Transverse colon (tissue), 4 donors: ENCODE results near the gene CDH18. TPM values are rescaled to one million over a fixed set of nuclear protein-coding genes. Genes with fewer than 3 reads are reported as not detected.

Source experiments
- DNase-seq: peaks from one replicate; pipeline ENCODE4 v3.0.0-alpha.2; 2019
- H3K27ac ChIP-seq, 4 donors: fragments of 200-600 bp; sonication (generic); 2 replicates each; pipeline ENCODE4 v1.5.1; 2016 to 2018; ENCODE audit warnings: inconsistent platforms in 4 of 4
- H3K27me3 ChIP-seq: fragments of 200-600 bp; sonication (generic); 2 replicates; pipeline ENCODE4 v1.5.1; 2017; ENCODE audit warnings: inconsistent platforms
- H3K36me3 ChIP-seq, 4 donors: fragments of 200-600 bp; sonication (generic); 2 replicates each; pipeline ENCODE4 v1.5.1; 2017 to 2019; ENCODE audit warnings: inconsistent platforms in 4 of 4
- H3K4me1 ChIP-seq, 4 donors: fragments of 200-600 bp; sonication (generic); 2 replicates each; pipeline ENCODE4 v1.5.1; 2017 to 2020; ENCODE audit warnings: inconsistent platforms in 4 of 4
- H3K4me3 ChIP-seq, 4 donors: fragments of 200-600 bp; sonication (generic); 1 replicate in 1 of 4; 2 replicates in 3 of 4; pipeline versions ENCODE4 v1.5.1 to v1.6.1; 2017 to 2019; ENCODE audit warnings: inconsistent platforms in 4 of 4
- H3K9me3 ChIP-seq, 2 donors: fragments of 200-600 bp; sonication (generic); 2 replicates each; pipeline ENCODE4 v1.5.1; 2017 to 2019; ENCODE audit warnings: inconsistent platforms in 2 of 2
- EP300 ChIP-seq: sonication (generic); formaldehyde crosslinking; IDR thresholded peaks from one replicate; pipeline ENCODE4 v1.6.1; 2017; ENCODE audit warnings: antibody characterized with exemption, low read depth
- POLR2A ChIP-seq: fragments of 450-650 bp; IDR thresholded peaks from one replicate; pipeline ENCODE4 v1.6.1; 2016; ENCODE audit warnings: antibody characterized with exemption, mild to moderate bottlenecking, moderate library complexity
- POLR2AphosphoS5 ChIP-seq, 3 donors: sonication (generic); formaldehyde crosslinking; IDR thresholded peaks; one replicate each; pipeline ENCODE4 v1.6.1; 2016; ENCODE audit warnings: antibody characterized with exemption in 3 of 3
- WGBS, 2 donors: methylation state at CpG; one replicate each; pipeline ENCODE4 v1.1.5; 2018; ENCODE audit warnings: low coverage in 1 of 2; 5-methylcytosine and 5-hydroxymethylcytosine counted together
- in situ Hi-C, 4 donors: fragments of 200-750 bp; cut with MboI; loops; one replicate each; pipeline versions ENCODE4 v1.15.0 to v1.15.1; 2017; ENCODE audit warnings: low sequenced_read_pairs in 3 of 4, low pct_ligation_motif_present in 1 of 4, low pct_unique_long_range_greater_than_20kb in 1 of 4
- intact Hi-C: fragments of 100-400 bp; cut with DNase I; formaldehyde crosslinking; loops from one replicate; pipeline ENCODE4 v1.15.1; 2023; ENCODE audit warnings: low total_unique reads
- total RNA-seq, 4 donors: library from RNA; depleted of rRNA; stranded (reverse); fragments of >200 nt; gene quantifications; one replicate each; pipeline ENCODE4 v1.1.0, GENCODE V29; 2016
- TF ChIP-seq, protein P1 (sequence below), 5 experiments: fragments of 200-600 bp in 3 of 5; fragments of 450-650 bp in 2 of 5; sonication (generic) in 3 of 5; IDR thresholded peaks; 1 replicate in 2 of 5; 2 replicates in 3 of 5; pipeline ENCODE4 v1.5.1; 2016 to 2017; ENCODE audit warnings: antibody characterized with exemption in 5 of 5, inconsistent platforms in 3 of 5, mild to moderate bottlenecking in 2 of 5, moderate library complexity in 1 of 5

The CDH18 gene
- total RNA-seq, 4 donors from 2014 or later: not detected

DNA sequence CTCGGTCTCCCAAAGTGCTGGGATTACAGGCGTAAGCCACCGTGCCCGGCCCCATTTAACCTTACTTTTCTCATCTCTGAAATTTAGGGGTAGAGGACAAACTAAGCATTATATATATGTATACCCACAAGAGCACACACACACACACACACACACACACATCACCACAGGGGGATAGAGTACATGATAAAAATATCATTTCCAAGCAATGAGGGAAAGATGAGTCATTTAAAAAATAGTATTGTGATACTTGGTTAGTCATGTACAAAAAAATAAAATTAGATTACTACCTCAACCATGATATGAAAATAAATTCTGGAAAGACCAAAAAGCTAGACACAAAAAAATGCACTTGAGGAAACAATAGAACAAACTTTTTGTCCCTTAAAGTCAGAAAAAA is 67.2 kb downstream of the CDH18 start:
- Histone ChIP-seq H3K4me1 (no peaks in the 10 kb centered on the region), H3K27me3 (no peaks in the 10 kb centered on the region), H3K36me3 (no peaks in the 10 kb centered on the region), H3K4me3 (no peak overlapping the region), H3K9me3 (no peaks in the 10 kb centered on the region), H3K27ac (no peak overlapping the region)
- TF ChIP-seq POLR2A (no peak), EP300 (no peak), POLR2AphosphoS5 (IDR thresholded peaks at IDR 0.05) (no peak)
- TF ChIP-seq, protein P1, sequence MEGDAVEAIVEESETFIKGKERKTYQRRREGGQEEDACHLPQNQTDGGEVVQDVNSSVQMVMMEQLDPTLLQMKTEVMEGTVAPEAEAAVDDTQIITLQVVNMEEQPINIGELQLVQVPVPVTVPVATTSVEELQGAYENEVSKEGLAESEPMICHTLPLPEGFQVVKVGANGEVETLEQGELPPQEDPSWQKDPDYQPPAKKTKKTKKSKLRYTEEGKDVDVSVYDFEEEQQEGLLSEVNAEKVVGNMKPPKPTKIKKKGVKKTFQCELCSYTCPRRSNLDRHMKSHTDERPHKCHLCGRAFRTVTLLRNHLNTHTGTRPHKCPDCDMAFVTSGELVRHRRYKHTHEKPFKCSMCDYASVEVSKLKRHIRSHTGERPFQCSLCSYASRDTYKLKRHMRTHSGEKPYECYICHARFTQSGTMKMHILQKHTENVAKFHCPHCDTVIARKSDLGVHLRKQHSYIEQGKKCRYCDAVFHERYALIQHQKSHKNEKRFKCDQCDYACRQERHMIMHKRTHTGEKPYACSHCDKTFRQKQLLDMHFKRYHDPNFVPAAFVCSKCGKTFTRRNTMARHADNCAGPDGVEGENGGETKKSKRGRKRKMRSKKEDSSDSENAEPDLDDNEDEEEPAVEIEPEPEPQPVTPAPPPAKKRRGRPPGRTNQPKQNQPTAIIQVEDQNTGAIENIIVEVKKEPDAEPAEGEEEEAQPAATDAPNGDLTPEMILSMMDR (IDR thresholded peaks at IDR 0.05): no peak
- in situ Hi-C loops (no loop called here), intact Hi-C loops (no loop called here)
- WGBS, 2 donors: 95% methylated on average over 4 of the region's 4 CpGs; no CpG with 5 or more reads in 1 of the 2 donors
- DNase-seq: no peak

DNA sequence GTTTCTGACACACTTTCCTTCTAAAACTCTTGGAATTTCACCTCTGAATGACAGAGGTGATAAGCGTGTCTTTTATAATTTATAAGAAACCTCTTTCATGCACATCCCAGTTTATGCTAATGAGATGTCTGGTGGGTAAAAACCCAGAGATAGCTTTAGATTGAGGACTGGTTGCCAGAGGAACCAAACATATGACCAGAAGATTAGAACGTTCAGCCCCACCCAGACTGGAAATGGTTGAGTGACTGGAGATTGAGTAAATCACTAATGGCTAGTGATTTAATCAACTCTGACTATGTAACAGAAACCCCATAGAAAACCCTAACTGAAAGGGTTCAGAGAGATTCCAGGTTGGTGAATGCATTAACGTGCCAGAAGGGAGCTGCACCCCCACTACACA is 69.2 kb downstream of the CDH18 start:
- TF ChIP-seq EP300: no peak
- no peak for TF ChIP-seq POLR2AphosphoS5 (IDR thresholded peaks at IDR 0.05)
- no peak for TF ChIP-seq POLR2A
- TF ChIP-seq, protein P1 (IDR thresholded peaks at IDR 0.05): no peak
- intact Hi-C loops (no loop called here), in situ Hi-C loops (no loop called here)
- DNase-seq: no peak
- Histone ChIP-seq H3K4me3 (no peak overlapping the region), H3K9me3 (no peaks in the 10 kb centered on the region), H3K27me3 (no peaks in the 10 kb centered on the region), H3K27ac (no peak overlapping the region), H3K4me1 (no peaks in the 10 kb centered on the region), H3K36me3 (no peaks in the 10 kb centered on the region)
- WGBS, 2 donors: 77 to 90% methylated on average over 3 of the region's 3 CpGs

GRCh38 chr5:19917588-19918122 is 70.3 kb downstream of the CDH18 start:
- Histone ChIP-seq H3K4me3 (no peak overlapping the region), H3K4me1 (no peaks in the 10 kb centered on the region), H3K9me3 (no peaks in the 10 kb centered on the region), H3K27me3 (no peaks in the 10 kb centered on the region), H3K36me3 (no peaks in the 10 kb centered on the region), H3K27ac (no peak overlapping the region)
- TF ChIP-seq EP300: no peak
- TF ChIP-seq, protein P1 (IDR thresholded peaks at IDR 0.05): no peak
- no peak for TF ChIP-seq POLR2A
- TF ChIP-seq POLR2AphosphoS5 (IDR thresholded peaks at IDR 0.05): no peak
- intact Hi-C loops (no loop called here), in situ Hi-C loops (no loop called here)
- WGBS, 2 donors: 66 to 76% methylated on average over 4 to 5 of the region's 5 CpGs
- no peak for DNase-seq

- WGBS, 2 donors: 47 to 55% methylated on average over 4 of the region's 4 CpGs
- in situ Hi-C loops (no loop called here), intact Hi-C loops (no loop called here)
- Histone ChIP-seq H3K4me1 (no peaks in the 10 kb centered on the region), H3K4me3 (no peak overlapping the region), H3K9me3 (no peaks in the 10 kb centered on the region), H3K27ac (no peak overlapping the region), H3K36me3 (no peaks in the 10 kb centered on the region), H3K27me3 (no peaks in the 10 kb centered on the region)
- DNase-seq: no peak
- TF ChIP-seq POLR2A (no peak), EP300 (no peak), POLR2AphosphoS5 (IDR thresholded peaks at IDR 0.05) (no peak)
- TF ChIP-seq, protein P1 (IDR thresholded peaks at IDR 0.05): no peak
Measured at GRCh38 chr5:19910136-19910535, 77.9 kb downstream of the CDH18 start.
